AG08395 (cell line): Measurements from ENCODE around the gene C1orf198.

Experiments used
- DNase-seq: peaks from one replicate; pipeline ENCODE4 v3.0.0; 2012; ENCODE audit warnings: mixed read lengths, low spot score

Gene C1orf198

GRCh38 chr1:230867903-230868735 lies at the start of gene C1orf198:
C1orf198 (minus strand) TSS chr1:230868521; CDS start chr1:230868512, 9 bp downstream.
- peak; percentile 79 for DNase-seq

- DNase-seq, result peak; percentile 76
These were observed 49.2 kb upstream of the C1orf198 start for GRCh38 chr1:230917284-230918135.

- DNase-seq, result no peak
These were observed 48.4 kb upstream of the C1orf198 start for GRCh38 chr1:230916587-230917283.

- DNase-seq, result no peak
These were observed 46.8 kb upstream of the C1orf198 start for GRCh38 chr1:230915078-230915477.

- DNase-seq, result peak; percentile 51
These were observed 45.2 kb upstream of the C1orf198 start for GRCh38 chr1:230913496-230913895.

- no peak for DNase-seq
These were observed 42.4 kb upstream of the C1orf198 start for GRCh38 chr1:230910755-230911117.

- no peak for DNase-seq
These were observed 41.8 kb upstream of the C1orf198 start for GRCh38 chr1:230909974-230910754.

GRCh38 chr1:230907472-230908205 lies 39.3 kb upstream of the C1orf198 start:
- DNase-seq, result no peak

GRCh38 chr1:230906226-230906625 lies 37.9 kb upstream of the C1orf198 start:
- DNase-seq, result no peak

GRCh38 chr1:230905733-230906132 lies 37.4 kb upstream of the C1orf198 start:
- peak; percentile 45 for DNase-seq

- DNase-seq, result no peak
These were observed 34.1 kb upstream of the C1orf198 start for GRCh38 chr1:230902349-230902923.

GRCh38 chr1:230901671-230902070 lies 33.4 kb upstream of the C1orf198 start:
- no peak for DNase-seq

- no peak for DNase-seq
These were observed 32.7 kb upstream of the C1orf198 start for GRCh38 chr1:230900984-230901383.

- peak; percentile 62 for DNase-seq
These were observed 31.5 kb upstream of the C1orf198 start for GRCh38 chr1:230899841-230900251.

GRCh38 chr1:230898748-230899147 lies 30.4 kb upstream of the C1orf198 start:
- DNase-seq, result no peak

GRCh38 chr1:230898144-230898543 lies 29.8 kb upstream of the C1orf198 start:
- no peak for DNase-seq

- DNase-seq, result no peak
These were observed 28.5 kb upstream of the C1orf198 start for GRCh38 chr1:230896779-230897178.

- DNase-seq, result no peak
These were observed 27.1 kb upstream of the C1orf198 start for GRCh38 chr1:230895452-230895851.

GRCh38 chr1:230894664-230895063 lies 26.3 kb upstream of the C1orf198 start:
- no peak for DNase-seq

- no peak for DNase-seq
These were observed 25.7 kb upstream of the C1orf198 start for GRCh38 chr1:230894032-230894431.
